ENCODE measurements around the gene C19orf73. TPM values are rescaled to one million over a fixed set of nuclear protein-coding genes. Genes with fewer than 3 reads are reported as not detected.
"Not testable (repeated sequence)": the region's sequence is repeated elsewhere in the genome, so short reads cannot be mapped to it uniquely, and the experiment has no call there.

The C19orf73 gene
- total RNA-seq, 3 donors from 2014 or later (not counting 1 experiment from before 2014, with no cell fraction given): 2.3 to 2.7 (median 2.7) TPM

DNA sequence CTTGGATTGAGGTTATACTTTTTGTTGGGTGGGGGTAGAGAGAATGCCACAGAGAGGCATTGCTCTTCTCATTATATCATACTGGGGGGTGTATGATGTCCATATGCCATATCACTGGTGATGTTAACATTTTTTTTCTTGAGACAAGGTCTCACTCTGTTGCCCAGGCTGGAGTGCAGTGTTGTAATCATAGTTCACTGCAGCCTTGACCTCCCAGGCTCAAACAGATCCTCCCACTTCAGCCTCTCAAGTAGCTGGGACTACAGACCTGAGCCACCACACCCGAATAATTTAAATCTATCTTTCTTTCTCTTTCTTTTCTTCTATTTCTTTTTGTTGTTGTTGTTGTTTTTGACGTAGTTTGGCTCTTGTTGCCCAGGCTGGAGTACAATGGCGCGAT, 38.6 kb downstream of the C19orf73 start:
- no peak for DNase-seq
- Mint-ChIP-seq H3K27ac (no peak overlapping the region), H3K27me3 (ENCODE audit: low read depth in 2 of 2) (peaks cover 7 to 10% of the 10 kb centered on the region in 2 donors), H3K36me3 (no peaks in the 10 kb centered on the region), H3K9me3 (no peaks in the 10 kb centered on the region), H3K4me3 (no peak overlapping the region), H3K4me1 (peaks cover 8% of the 10 kb centered on the region in 2 donors)
- Histone ChIP-seq H3K27me3 (ENCODE audit: control insufficient read depth, insufficient read depth, low read length) (no peaks in the 10 kb centered on the region), H3K4me3 (ENCODE audit: low read length) (no peak overlapping the region), H3K9me3 (ENCODE audit: control insufficient read depth, insufficient read depth, low read length) (no peaks in the 10 kb centered on the region), H3K4me1 (ENCODE audit: control insufficient read depth, insufficient read depth, low read length) (peaks cover 7% of the 10 kb centered on the region), H3K27ac (ENCODE audit: low read length) (no peak overlapping the region), H3K36me3 (ENCODE audit: control insufficient read depth, insufficient read depth, low read length) (no peaks in the 10 kb centered on the region)
- intact Hi-C loops (cut with micrococcal nuclease): no loop called here
- ATAC-seq: no peak
- 97% methylated on average over 3 of the region's 4 CpGs for WGBS (ENCODE audit: insufficient coverage)
- TF ChIP-seq, protein P1, sequence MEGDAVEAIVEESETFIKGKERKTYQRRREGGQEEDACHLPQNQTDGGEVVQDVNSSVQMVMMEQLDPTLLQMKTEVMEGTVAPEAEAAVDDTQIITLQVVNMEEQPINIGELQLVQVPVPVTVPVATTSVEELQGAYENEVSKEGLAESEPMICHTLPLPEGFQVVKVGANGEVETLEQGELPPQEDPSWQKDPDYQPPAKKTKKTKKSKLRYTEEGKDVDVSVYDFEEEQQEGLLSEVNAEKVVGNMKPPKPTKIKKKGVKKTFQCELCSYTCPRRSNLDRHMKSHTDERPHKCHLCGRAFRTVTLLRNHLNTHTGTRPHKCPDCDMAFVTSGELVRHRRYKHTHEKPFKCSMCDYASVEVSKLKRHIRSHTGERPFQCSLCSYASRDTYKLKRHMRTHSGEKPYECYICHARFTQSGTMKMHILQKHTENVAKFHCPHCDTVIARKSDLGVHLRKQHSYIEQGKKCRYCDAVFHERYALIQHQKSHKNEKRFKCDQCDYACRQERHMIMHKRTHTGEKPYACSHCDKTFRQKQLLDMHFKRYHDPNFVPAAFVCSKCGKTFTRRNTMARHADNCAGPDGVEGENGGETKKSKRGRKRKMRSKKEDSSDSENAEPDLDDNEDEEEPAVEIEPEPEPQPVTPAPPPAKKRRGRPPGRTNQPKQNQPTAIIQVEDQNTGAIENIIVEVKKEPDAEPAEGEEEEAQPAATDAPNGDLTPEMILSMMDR (IDR thresholded peaks at IDR 0.05): no peak

- H3K36me3 ChIP-seq (ENCODE audit: control insufficient read depth, insufficient read depth, low read length); H3K9me3 ChIP-seq (ENCODE audit: control insufficient read depth, insufficient read depth, low read length); intact Hi-C loops (cut with micrococcal nuclease); ATAC-seq; H3K4me3 ChIP-seq (ENCODE audit: low read length); H3K36me3 Mint-ChIP-seq; H3K9me3 Mint-ChIP-seq; H3K4me3 Mint-ChIP-seq; H3K27ac ChIP-seq (ENCODE audit: low read length); H3K4me1 ChIP-seq (ENCODE audit: control insufficient read depth, insufficient read depth, low read length); DNase-seq; H3K27ac Mint-ChIP-seq: not testable (repeated sequence)
- 24% methylated on average over 6 of the region's 9 CpGs for WGBS (ENCODE audit: insufficient coverage)
- TF ChIP-seq, protein P1 (IDR thresholded peaks at IDR 0.05): peak; percentile 23
- Mint-ChIP-seq H3K4me1 (peaks cover 8 to 17% of the 10 kb centered on the region in 2 donors), H3K27me3 (ENCODE audit: low read depth in 2 of 2) (peaks cover 34 to 44% of the 10 kb centered on the region in 2 donors)
- H3K27me3 ChIP-seq (ENCODE audit: control insufficient read depth, insufficient read depth, low read length): peaks cover 22% of the 10 kb centered on the region
Measured at GRCh38 chr19:49074869-49075268, 44.1 kb downstream of the C19orf73 start.

DNA sequence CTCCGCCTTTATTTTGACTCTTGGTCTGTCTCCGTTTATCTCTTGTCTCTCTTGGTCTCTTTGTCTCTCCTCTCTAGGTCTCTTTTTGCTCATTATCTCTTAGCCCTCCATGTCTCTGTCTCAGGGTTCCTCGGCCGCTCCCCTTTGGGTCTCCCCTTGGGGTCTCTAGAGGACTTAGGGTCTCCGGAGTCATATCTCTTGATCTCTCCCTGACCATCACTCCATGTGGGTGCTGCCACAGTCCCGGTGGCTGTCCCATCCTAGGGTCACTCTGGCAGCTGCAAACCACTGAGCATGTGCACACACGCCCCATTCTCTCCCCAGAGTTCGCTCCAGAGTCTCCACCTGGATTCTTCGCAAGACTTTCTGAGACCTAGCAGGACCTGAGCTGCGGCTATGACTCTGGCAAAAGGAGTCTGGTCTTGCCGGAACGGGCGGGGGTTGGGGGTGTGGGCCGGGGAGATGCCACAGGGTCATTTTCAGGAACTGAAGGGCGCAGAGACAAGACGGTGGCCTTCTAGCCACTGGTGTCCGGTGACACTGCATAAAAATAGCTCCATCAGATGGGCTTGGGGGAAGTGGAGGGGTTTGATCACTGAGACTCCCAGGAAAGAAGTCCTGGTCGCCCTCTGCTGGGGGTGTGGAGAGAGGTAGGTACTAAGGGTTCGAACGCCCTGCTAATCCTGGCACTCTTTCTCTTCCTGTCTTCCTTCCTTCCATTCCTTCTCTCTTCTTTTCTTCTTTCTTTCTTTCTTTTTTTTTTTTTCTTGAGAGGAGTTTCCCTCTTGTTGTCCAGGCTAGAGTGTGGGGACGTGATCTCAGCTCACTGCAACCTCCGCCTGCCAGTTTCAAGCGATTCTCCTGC, 45.2 kb downstream of the C19orf73 start:
- Histone ChIP-seq H3K36me3 (ENCODE audit: control insufficient read depth, insufficient read depth, low read length) (no peaks in the 10 kb centered on the region), H3K4me1 (ENCODE audit: control insufficient read depth, insufficient read depth, low read length) (peaks cover 6% of the 10 kb centered on the region), H3K27ac (ENCODE audit: low read length) (no peak overlapping the region), H3K9me3 (ENCODE audit: control insufficient read depth, insufficient read depth, low read length) (no peaks in the 10 kb centered on the region), H3K4me3 (ENCODE audit: low read length) (no peak overlapping the region), H3K27me3 (ENCODE audit: control insufficient read depth, insufficient read depth, low read length) (peaks cover 22% of the 10 kb centered on the region)
- DNase-seq: peak in 1 of 2 donors; percentile 36
- peaks cover 45 to 53% of the 10 kb centered on the region in 2 donors for H3K27me3 Mint-ChIP-seq (ENCODE audit: low read depth in 2 of 2)
- no peaks in the 10 kb centered on the region for H3K9me3 Mint-ChIP-seq
- intact Hi-C loops (cut with micrococcal nuclease): no loop called here
- no peak overlapping the region for H3K27ac Mint-ChIP-seq
- no peak for ATAC-seq
- WGBS (ENCODE audit: insufficient coverage): 75% methylated on average over 20 of the region's 23 CpGs
- peaks cover 8 to 17% of the 10 kb centered on the region in 2 donors for H3K4me1 Mint-ChIP-seq
- H3K36me3 Mint-ChIP-seq: no peaks in the 10 kb centered on the region
- TF ChIP-seq, protein P1 (IDR thresholded peaks at IDR 0.05): no peak
- peak overlapping the region; percentile 32 for H3K4me3 Mint-ChIP-seq

Data from natural killer cell (primary cell).